Type B pancreatic cell (in vitro differentiated cells): Measurements from ENCODE around the gene CDHR4. TPM values are rescaled to one million over a fixed set of nuclear protein-coding genes. Genes with fewer than 3 reads are reported as not detected.
"Not testable (repeated sequence)": the region's sequence is repeated elsewhere in the genome, so short reads cannot be mapped to it uniquely, and the experiment has no call there.

Experiments used
- DNase-seq: peaks from one replicate; pipeline ENCODE4 v3.0.0; 2021; ENCODE audit warnings: mixed read lengths; ENCODE audit not compliant: unreplicated experiment; ENCODE audit errors: extremely low spot score
- H3K27ac Mint-ChIP-seq: 2 replicates; pipeline ENCODE4 v1.8.0; 2021; ENCODE audit warnings: mild to moderate bottlenecking, mixed read lengths
- H3K27me3 Mint-ChIP-seq: 2 replicates; pipeline ENCODE4 v1.8.0; 2021; ENCODE audit warnings: mixed read lengths
- H3K36me3 Mint-ChIP-seq: 2 replicates; pipeline ENCODE4 v1.8.0; 2021; ENCODE audit warnings: mixed read lengths
- H3K4me1 Mint-ChIP-seq: one replicate; pipeline ENCODE4 v1.8.0; 2021; ENCODE audit warnings: mixed read lengths; ENCODE audit not compliant: unreplicated experiment
- H3K4me3 Mint-ChIP-seq: 2 replicates; pipeline ENCODE4 v1.8.0; 2021; ENCODE audit warnings: mild to moderate bottlenecking, mixed read lengths
- H3K9me3 Mint-ChIP-seq: 2 replicates; pipeline ENCODE4 v1.8.0; 2021; ENCODE audit warnings: mixed read lengths
- CTCF ChIP-seq: fragments of 200-600 bp; sonication (generic); conservative IDR thresholded peaks from 2 replicates; pipeline ENCODE4 v1.5.0; 2021; ENCODE audit warnings: antibody characterized with exemption, mild to moderate bottlenecking
- total RNA-seq: library from RNA; stranded (reverse); gene quantifications from 2 replicates; pipeline ENCODE4 v1.2.1, GENCODE V29; 2021; ENCODE audit warnings: low replicate concordance

Gene CDHR4
- total RNA-seq, 1 donor from 2014 or later = 0.29 TPM

GRCh38 chr3:49786357-49787181 is 13.1 kb downstream of the CDHR4 start, which contains the start of gene IP6K1:
IP6K1 (minus strand) TSS chr3:49786542; CDS start chr3:49748040, 38,502 bp downstream.
- DNase-seq = peak; percentile 100
- H3K27me3 Mint-ChIP-seq = no peaks in the 10 kb centered on the region
- H3K4me1 Mint-ChIP-seq = peaks cover 14% of the 10 kb centered on the region
- H3K36me3 Mint-ChIP-seq = peaks cover 7% of the 10 kb centered on the region
- H3K27ac Mint-ChIP-seq = peak within 1 kb of the TSS; percentile 95
- H3K4me3 Mint-ChIP-seq = peak within 1 kb of the TSS; percentile 91
- TF ChIP-seq CTCF = peak; percentile 22
- H3K9me3 Mint-ChIP-seq = no peaks in the 10 kb centered on the region

- peak; percentile 74 for DNase-seq
- Mint-ChIP-seq H3K4me3 (peak overlapping the region; percentile 91), H3K9me3 (no peaks in the 10 kb centered on the region), H3K27me3 (no peaks in the 10 kb centered on the region), H3K27ac (peak overlapping the region; percentile 85), H3K36me3 (peaks cover 12% of the 10 kb centered on the region), H3K4me1 (peaks cover 17% of the 10 kb centered on the region)
- TF ChIP-seq CTCF = no peak
Measured at GRCh38 chr3:49785565-49786356, 13.9 kb downstream of the CDHR4 start.

GRCh38 chr3:49782277-49782676 is 17.4 kb downstream of the CDHR4 start:
- not testable (repeated sequence) for H3K27me3 Mint-ChIP-seq, H3K9me3 Mint-ChIP-seq, H3K27ac Mint-ChIP-seq, DNase-seq, H3K4me3 Mint-ChIP-seq
- Mint-ChIP-seq H3K36me3 (peaks cover 20% of the 10 kb centered on the region), H3K4me1 (peaks cover 27% of the 10 kb centered on the region)

- no peak overlapping the region for H3K27ac Mint-ChIP-seq
Measured at GRCh38 chr3:49781415-49782199, 18.1 kb downstream of the CDHR4 start.

GRCh38 chr3:49780975-49781365 is 18.7 kb downstream of the CDHR4 start:
- not testable (repeated sequence) for H3K27ac Mint-ChIP-seq, DNase-seq, H3K4me3 Mint-ChIP-seq, H3K9me3 Mint-ChIP-seq, H3K27me3 Mint-ChIP-seq
- peaks cover 20% of the 10 kb centered on the region for H3K36me3 Mint-ChIP-seq
- peaks cover 27% of the 10 kb centered on the region for H3K4me1 Mint-ChIP-seq

More at GRCh38 chr3:49781415-49782199, 18.1 kb downstream of the CDHR4 start:
- TF ChIP-seq CTCF = no peak
- Mint-ChIP-seq H3K36me3 (peaks cover 20% of the 10 kb centered on the region), H3K4me1 (peaks cover 27% of the 10 kb centered on the region), H3K9me3 (no peaks in the 10 kb centered on the region), H3K27me3 (no peaks in the 10 kb centered on the region), H3K4me3 (peak overlapping the region; percentile 57)
- DNase-seq = no peak
